Fibroblast of skin of scalp (primary cell): Measurements from ENCODE around the gene GRID1.

ENCODE experiments used
- DNase-seq: peaks from one replicate; pipeline ENCODE4 v3.0.0-alpha.2; 2013

Gene GRID1

GRCh38 chr10:85641479-85642009 lies 725.1 kb downstream of the GRID1 start:
- peak; percentile 13 for DNase-seq

- DNase-seq = no peak
Observed at GRCh38 chr10:85638797-85639196, 727.8 kb downstream of the GRID1 start.

GRCh38 chr10:85635650-85636049 lies 730.9 kb downstream of the GRID1 start:
- no peak for DNase-seq

GRCh38 chr10:85624511-85624910 lies 742.1 kb downstream of the GRID1 start:
- no peak for DNase-seq

GRCh38 chr10:85623758-85624157 lies 742.8 kb downstream of the GRID1 start:
- no peak for DNase-seq

- DNase-seq = no peak
Observed at GRCh38 chr10:85623342-85623741, 743.3 kb downstream of the GRID1 start.

GRCh38 chr10:85622425-85622824 lies 744.2 kb downstream of the GRID1 start:
- no peak for DNase-seq

GRCh38 chr10:85621562-85621961 lies 745.0 kb downstream of the GRID1 start:
- no peak for DNase-seq

GRCh38 chr10:85620807-85621206 lies 745.8 kb downstream of the GRID1 start:
- DNase-seq = no peak

GRCh38 chr10:85619832-85620231 lies 746.8 kb downstream of the GRID1 start:
- no peak for DNase-seq

- DNase-seq = no peak
Observed at GRCh38 chr10:85618841-85619240, 747.8 kb downstream of the GRID1 start.

GRCh38 chr10:85617751-85618546 lies 748.6 kb downstream of the GRID1 start:
- DNase-seq = no peak

- no peak for DNase-seq
Observed at GRCh38 chr10:85615556-85615955, 751.0 kb downstream of the GRID1 start.

- DNase-seq = no peak
Observed at GRCh38 chr10:85614981-85615380, 751.6 kb downstream of the GRID1 start.

GRCh38 chr10:85614566-85614965 lies 752.0 kb downstream of the GRID1 start:
- DNase-seq = no peak

GRCh38 chr10:85613391-85613790 lies 753.2 kb downstream of the GRID1 start:
- no peak for DNase-seq

GRCh38 chr10:85612833-85613232 lies 753.8 kb downstream of the GRID1 start:
- DNase-seq = no peak

- DNase-seq = no peak
Observed at GRCh38 chr10:85612378-85612775, 754.2 kb downstream of the GRID1 start.

GRCh38 chr10:85611746-85612377 lies 754.7 kb downstream of the GRID1 start:
- no peak for DNase-seq

GRCh38 chr10:85611093-85611740 lies 755.4 kb downstream of the GRID1 start:
- DNase-seq = no peak

GRCh38 chr10:85610381-85611092 lies 756.1 kb downstream of the GRID1 start:
- DNase-seq = no peak

GRCh38 chr10:85609509-85609908 lies 757.1 kb downstream of the GRID1 start:
- DNase-seq = no peak

- no peak for DNase-seq
Observed at GRCh38 chr10:85608706-85609105, 757.9 kb downstream of the GRID1 start.
